HG02870 (cell line): ENCODE data around the gene ADRM1.

Source experiments
- ATAC-seq: cut with Tn5 transposase; IDR thresholded peaks from one replicate; pipeline ENCODE4 v1.9.1; 2021; ENCODE audit warnings: mild to moderate bottlenecking, moderate library complexity; ENCODE audit not compliant: unreplicated experiment

Gene ADRM1

GRCh38 chr20:62280303-62280702 is 22.5 kb upstream of the ADRM1 start:
- no peak for ATAC-seq

- no peak for ATAC-seq
Observed at GRCh38 chr20:62281161-62281933, 21.4 kb upstream of the ADRM1 start.

GRCh38 chr20:62282103-62282502 is 20.7 kb upstream of the ADRM1 start:
- no peak for ATAC-seq

GRCh38 chr20:62282877-62283503 is 19.8 kb upstream of the ADRM1 start:
- no peak for ATAC-seq

GRCh38 chr20:62284448-62284847 is 18.3 kb upstream of the ADRM1 start:
- no peak for ATAC-seq

GRCh38 chr20:62285151-62285550 is 17.6 kb upstream of the ADRM1 start:
- ATAC-seq = no peak

GRCh38 chr20:62285722-62286121 is 17.1 kb upstream of the ADRM1 start:
- no peak for ATAC-seq

- no peak for ATAC-seq
Observed at GRCh38 chr20:62286493-62287064, 16.2 kb upstream of the ADRM1 start.

GRCh38 chr20:62287129-62287528 is 15.7 kb upstream of the ADRM1 start:
- no peak for ATAC-seq

GRCh38 chr20:62287759-62288534 is 14.8 kb upstream of the ADRM1 start:
- no peak for ATAC-seq

GRCh38 chr20:62288535-62289105 is 14.2 kb upstream of the ADRM1 start:
- ATAC-seq = no peak

GRCh38 chr20:62289131-62289530 is 13.7 kb upstream of the ADRM1 start:
- ATAC-seq = no peak

GRCh38 chr20:62289898-62290297 is 12.9 kb upstream of the ADRM1 start:
- no peak for ATAC-seq

- no peak for ATAC-seq
Observed at GRCh38 chr20:62291251-62292066, 11.3 kb upstream of the ADRM1 start.

- no peak for ATAC-seq
Observed at GRCh38 chr20:62292108-62292507, 10.7 kb upstream of the ADRM1 start.

- ATAC-seq = no peak
Observed at GRCh38 chr20:62293111-62293784, 9.5 kb upstream of the ADRM1 start.

GRCh38 chr20:62293946-62294345 is 8.9 kb upstream of the ADRM1 start:
- ATAC-seq = no peak

- no peak for ATAC-seq
Observed at GRCh38 chr20:62294516-62294915, 8.3 kb upstream of the ADRM1 start.

- no peak for ATAC-seq
Observed at GRCh38 chr20:62296724-62297448, 5.9 kb upstream of the ADRM1 start.
